CD4-positive, alpha-beta T cell treated with Interleukin-6 for 4 hours (primary cell): Measurements from ENCODE around the gene ATG16L2.
"Not testable (repeated sequence)": the region's sequence is repeated elsewhere in the genome, so short reads cannot be mapped to it uniquely, and the experiment has no call there.

Source experiments
- DNase-seq: peaks from one replicate; pipeline ENCODE4 v3.0.0-alpha.2; 2020; ENCODE audit warnings: mixed read lengths

ATG16L2 gene

GRCh38 chr11:72850832-72851231 lies 36.6 kb downstream of the ATG16L2 start:
- DNase-seq: no peak

GRCh38 chr11:72851726-72852125 lies 37.5 kb downstream of the ATG16L2 start:
- DNase-seq: no peak

DNA sequence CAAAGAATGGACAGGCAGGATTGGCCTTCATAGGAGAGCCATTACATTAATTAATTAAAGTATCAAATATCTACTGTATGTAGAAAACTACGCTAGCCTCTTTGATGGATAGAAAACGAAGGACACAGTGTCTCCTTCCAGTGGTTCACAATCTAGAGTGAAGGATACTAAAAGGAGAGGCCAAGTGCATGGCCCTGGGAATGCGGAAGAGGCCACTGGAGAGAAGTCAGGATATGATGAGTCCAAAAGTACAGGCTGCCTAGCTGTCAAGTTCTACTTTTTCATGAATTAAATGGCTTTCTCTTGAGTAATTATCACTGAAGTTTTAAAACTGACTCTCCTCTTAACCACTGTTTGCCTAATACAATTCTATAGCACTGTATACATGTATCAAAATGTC lies 41.9 kb downstream of the ATG16L2 start:
- no peak for DNase-seq

DNA sequence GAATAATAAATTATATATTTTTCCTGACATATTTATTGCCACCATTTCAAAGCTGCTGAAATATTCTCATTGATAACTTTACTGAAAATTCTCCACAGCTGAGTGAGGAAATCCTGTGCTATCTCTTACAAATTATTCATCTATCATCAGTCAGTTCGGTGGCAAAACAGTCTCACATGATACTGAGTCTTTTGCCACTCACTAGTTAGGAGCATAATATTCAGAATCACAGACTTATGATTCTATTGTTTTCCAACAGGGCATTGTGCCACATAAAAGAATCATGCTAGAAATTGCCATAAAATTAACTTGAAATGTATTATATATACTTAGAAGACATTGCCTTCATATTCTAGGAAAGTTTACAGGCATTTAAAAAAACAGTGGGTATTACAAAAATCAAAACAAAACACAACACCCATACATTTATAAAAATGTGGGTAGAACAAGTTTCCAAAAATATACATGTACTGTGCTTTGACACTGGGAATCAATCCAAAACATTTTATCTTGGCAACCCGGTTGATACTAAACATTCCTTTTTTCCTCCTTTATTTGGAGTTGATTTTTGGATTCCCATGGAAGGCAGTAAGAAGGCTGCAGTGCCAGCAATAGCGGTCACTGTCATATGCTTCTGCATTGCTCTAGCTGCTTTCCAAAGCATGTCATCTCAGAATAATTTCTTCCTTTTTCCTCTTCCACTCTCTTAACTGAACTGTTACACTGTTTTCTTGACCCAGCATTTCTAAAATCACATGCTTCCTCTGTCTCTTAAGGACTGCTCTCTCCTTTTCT lies 42.5 kb downstream of the ATG16L2 start:
- DNase-seq: no peak

- DNase-seq: not testable (repeated sequence)
These were observed 44.1 kb downstream of the ATG16L2 start for GRCh38 chr11:72858267-72858666.

DNA sequence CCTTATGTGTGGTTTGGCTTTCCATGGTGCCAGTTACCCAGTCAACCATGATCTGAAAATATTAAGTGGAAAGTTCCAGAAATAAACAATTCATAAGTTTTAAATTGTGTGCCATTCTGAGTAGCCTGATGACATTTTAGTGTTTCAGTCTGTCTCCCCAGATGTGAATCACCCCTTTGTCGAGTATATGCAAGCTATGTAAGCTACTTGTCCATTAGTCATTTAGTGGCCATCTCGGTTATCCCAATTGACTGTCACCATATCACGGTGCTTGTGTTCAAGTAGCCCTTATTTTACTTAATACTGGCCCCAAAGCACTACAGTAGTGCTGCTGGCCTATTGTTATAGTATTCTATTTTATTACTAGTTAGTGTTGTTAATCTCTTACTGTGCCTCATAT lies 44.9 kb downstream of the ATG16L2 start:
- DNase-seq: no peak

DNA sequence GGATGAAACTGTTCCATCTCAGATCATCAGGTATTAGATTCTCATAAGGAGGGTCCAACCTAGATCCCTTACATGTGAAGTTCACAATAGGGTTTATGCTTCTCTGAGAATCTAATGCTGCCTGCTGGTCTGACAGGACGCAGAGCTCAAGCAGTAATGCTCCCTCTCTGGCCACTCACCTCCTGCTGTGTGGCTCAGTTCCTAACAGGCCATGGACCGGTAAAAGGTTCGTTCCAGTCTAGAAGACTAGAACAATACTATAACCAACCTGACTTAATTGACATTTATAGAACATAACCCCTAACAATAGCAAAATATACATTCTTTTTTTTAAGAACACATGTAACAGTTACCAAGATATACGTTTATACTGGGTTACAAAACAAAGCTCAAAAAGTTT lies 45.8 kb downstream of the ATG16L2 start:
- no peak for DNase-seq

DNA sequence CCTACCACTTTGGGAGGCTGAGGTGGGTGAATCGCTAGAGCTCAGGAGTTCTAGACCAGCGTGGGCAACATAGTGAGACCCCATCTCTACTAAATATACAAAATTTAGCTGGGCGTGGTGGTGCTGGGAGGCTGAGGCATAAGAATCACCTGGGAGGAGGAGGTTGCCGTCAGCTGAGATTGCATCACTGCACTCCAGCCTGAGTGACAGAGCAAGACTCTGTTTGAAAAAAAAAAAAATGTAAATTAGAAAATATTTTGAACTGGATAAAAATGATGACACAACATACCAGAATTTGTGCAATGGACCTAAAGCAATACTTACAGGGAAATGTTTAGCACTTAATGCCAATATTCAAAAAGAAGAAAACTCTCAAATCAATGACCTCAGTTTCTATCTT lies 46.4 kb downstream of the ATG16L2 start:
- DNase-seq: no peak

- DNase-seq: no peak
These were observed 48.9 kb downstream of the ATG16L2 start for GRCh38 chr11:72863091-72863490.

GRCh38 chr11:72863916-72864315 lies 49.7 kb downstream of the ATG16L2 start:
- DNase-seq: no peak

- no peak for DNase-seq
These were observed 50.8 kb downstream of the ATG16L2 start for GRCh38 chr11:72864702-72865655.

DNA sequence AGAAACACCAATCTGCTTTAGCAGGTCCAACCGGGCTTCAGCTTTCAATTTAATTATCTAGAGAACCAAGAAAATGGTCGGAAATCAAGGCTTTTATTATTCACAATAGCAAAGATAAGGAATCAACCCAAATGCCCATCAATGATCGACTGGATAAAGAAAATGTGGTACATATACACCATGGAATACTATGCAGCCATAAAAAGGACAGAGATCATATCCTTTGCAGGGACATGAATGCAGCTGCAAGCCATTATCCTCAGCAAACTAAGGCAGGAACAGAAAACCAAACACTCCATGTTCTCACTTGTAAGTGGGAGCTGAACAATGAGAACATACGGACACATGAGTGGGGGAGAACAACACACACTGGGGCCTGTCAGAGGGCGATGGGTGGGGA lies 53.8 kb downstream of the ATG16L2 start:
- no peak for DNase-seq

GRCh38 chr11:72869831-72870230 lies 55.6 kb downstream of the ATG16L2 start:
- DNase-seq: no peak

GRCh38 chr11:72871119-72871518 lies 56.9 kb downstream of the ATG16L2 start:
- DNase-seq: no peak

DNA sequence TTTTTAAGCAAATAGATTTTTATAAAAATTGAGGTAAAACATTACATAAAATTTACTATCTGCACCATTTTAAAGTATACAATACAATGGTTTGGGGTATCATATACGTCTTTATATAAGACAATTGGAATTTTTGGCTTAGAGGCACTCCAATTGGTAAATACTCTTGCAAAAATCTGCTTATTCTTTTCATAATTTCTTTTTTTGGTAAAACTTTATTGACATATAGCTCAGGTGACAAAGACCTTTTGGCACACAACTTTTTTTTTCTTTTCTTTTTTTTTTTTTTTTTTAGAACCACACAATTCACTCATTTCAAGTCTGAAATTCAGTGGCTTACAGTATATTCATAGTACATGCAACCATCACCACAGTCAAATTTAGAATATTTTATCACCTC lies 57.8 kb downstream of the ATG16L2 start:
- DNase-seq: no peak

- no peak for DNase-seq
These were observed 61.5 kb downstream of the ATG16L2 start for GRCh38 chr11:72875736-72876135.

DNA sequence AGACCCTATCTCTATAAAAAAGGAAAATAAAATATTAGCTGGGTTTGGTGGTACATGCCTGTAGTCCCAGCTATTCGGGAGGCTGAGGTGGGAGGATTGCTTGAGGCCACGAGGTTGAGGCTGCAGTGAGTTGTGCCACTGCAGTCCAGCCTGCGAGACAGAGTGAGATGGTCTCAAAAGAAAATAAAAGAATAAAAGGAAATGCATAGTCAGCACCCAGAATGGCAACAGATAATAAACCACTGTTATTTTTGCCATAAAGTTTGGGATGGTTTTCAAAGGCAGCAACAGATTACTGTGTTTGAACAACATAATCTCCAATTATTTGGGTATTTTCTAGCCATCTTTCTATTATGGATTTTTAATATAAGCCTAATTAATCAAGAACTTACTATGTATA lies 61.9 kb downstream of the ATG16L2 start:
- no peak for DNase-seq
